ENCODE results near the gene NCAM2.

NCAM2 gene

GRCh38 chr21:21074305-21074704 lies 76.1 kb downstream of the NCAM2 start:
- DNase-seq (ENCODE audit: extremely low read depth, low read depth): no peak
- TF ChIP-seq CTCF (IDR thresholded peaks at IDR 0.05; ENCODE audit: low read depth, low read length): no peak

GRCh38 chr21:21076051-21076450 lies 77.8 kb downstream of the NCAM2 start:
- TF ChIP-seq CTCF (IDR thresholded peaks at IDR 0.05; ENCODE audit: low read depth, low read length): no peak
- no peak for DNase-seq (ENCODE audit: extremely low read depth, low read depth)

- no peak for TF ChIP-seq CTCF (IDR thresholded peaks at IDR 0.05; ENCODE audit: low read depth, low read length)
- DNase-seq (ENCODE audit: extremely low read depth, low read depth): no peak
These were observed 78.3 kb downstream of the NCAM2 start for GRCh38 chr21:21076491-21076890.

- DNase-seq (ENCODE audit: extremely low read depth, low read depth): no peak
- no peak for TF ChIP-seq CTCF (IDR thresholded peaks at IDR 0.05; ENCODE audit: low read depth, low read length)
These were observed 81.4 kb downstream of the NCAM2 start for GRCh38 chr21:21079646-21080045.

GRCh38 chr21:21084179-21084578 lies 86.0 kb downstream of the NCAM2 start:
- DNase-seq (ENCODE audit: extremely low read depth, low read depth): no peak
- no peak for TF ChIP-seq CTCF (IDR thresholded peaks at IDR 0.05; ENCODE audit: low read depth, low read length)

GRCh38 chr21:21085206-21085605 lies 87.0 kb downstream of the NCAM2 start:
- TF ChIP-seq CTCF (IDR thresholded peaks at IDR 0.05; ENCODE audit: low read depth, low read length): no peak
- no peak for DNase-seq (ENCODE audit: extremely low read depth, low read depth)

GRCh38 chr21:21096956-21097355 lies 98.7 kb downstream of the NCAM2 start:
- DNase-seq (ENCODE audit: extremely low read depth, low read depth): no peak

More at GRCh38 chr21:21096956-21097355, 98.7 kb downstream of the NCAM2 start:
- TF ChIP-seq CTCF (IDR thresholded peaks at IDR 0.05; ENCODE audit: low read depth, low read length): no peak

Measured in AG09319 (cell line).